B cell (primary cell): ENCODE data around the gene NOS1. TPM values are rescaled to one million over a fixed set of nuclear protein-coding genes. Genes with fewer than 3 reads are reported as not detected.

Experiments used
- ATAC-seq: fragments of 200-7000 bp; cut with Tn5 transposase; one replicate; pipeline ENCODE4 v1.10.0; 2021; ENCODE audit warnings: low read depth, mild to moderate bottlenecking, moderate number of reproducible peaks, moderate library complexity
- CTCF ChIA-PET: fragments of 350-600 bp; sonication (Branson Sonifier 250); formaldehyde crosslinking; loops from one replicate; lab custom pipeline; 2021; ENCODE audit warnings: antibody characterized with exemption, inconsistent platforms; lab: Charles Lee
- POLR2A ChIA-PET: fragments of 350-600 bp; sonication (Branson Sonifier 250); formaldehyde crosslinking; loops from one replicate; lab custom pipeline; 2021; ENCODE audit warnings: antibody characterized with exemption; lab: Charles Lee
- DNase-seq: peaks from one replicate; pipeline ENCODE4 v3.0.0; 2013
- H2AFZ ChIP-seq: 2 replicates; pipeline ENCODE4 v1.6.1; 2012; ENCODE audit warnings: mild to moderate bottlenecking, low read depth, low read length; ENCODE audit not compliant: insufficient read depth, poor library complexity, severe bottlenecking
- H3K27ac ChIP-seq, 2 donors: 1 replicate in 1 of 2; 2 replicates in 1 of 2; pipeline ENCODE4 v1.5.1; 2012 to 2013; ENCODE audit warnings: low read length in 2 of 2, mild to moderate bottlenecking in 2 of 2, moderate library complexity in 1 of 2
- H3K27me3 ChIP-seq, 4 experiments: fragments of 200-600 bp in 1 of 4; sonication (generic) in 1 of 4; replicated peaks in 1 of 4; 1 replicate in 2 of 4; 2 replicates in 2 of 4; pipeline versions ENCODE4 v1.6.1 to v1.7.0; 2013 to 2016; ENCODE audit warnings: low read length in 3 of 4, mild to moderate bottlenecking in 2 of 4, mixed read lengths in 1 of 4, moderate library complexity in 1 of 4; ENCODE audit not compliant: insufficient read depth in 4 of 4, control insufficient read depth in 3 of 4; ENCODE audit errors: control extremely low read depth in 1 of 4
- H3K36me3 ChIP-seq, 2 experiments: replicated peaks in 1 of 2; 1 replicate in 1 of 2; 2 replicates in 1 of 2; pipeline versions ENCODE4 v1.6.1 to v1.7.1; 2013; ENCODE audit warnings: low read length in 1 of 2; ENCODE audit not compliant: insufficient read depth in 2 of 2, control insufficient read depth in 1 of 2; ENCODE audit errors: control extremely low read depth in 1 of 2, extremely low read depth in 1 of 2
- H3K4me1 ChIP-seq, 2 donors: fragments of 200-600 bp in 1 of 2; sonication (generic) in 1 of 2; 1 replicate in 1 of 2; 2 replicates in 1 of 2; pipeline versions ENCODE4 v1.5.1 to v1.6.1; 2013 to 2017; ENCODE audit warnings: low read length in 2 of 2; ENCODE audit not compliant: control insufficient read depth in 2 of 2, insufficient read depth in 2 of 2
- H3K4me2 ChIP-seq: replicated peaks from 2 replicates; pipeline ENCODE3; 2012; ENCODE audit warnings: mild to moderate bottlenecking, low read depth, low read length; ENCODE audit not compliant: poor library complexity, severe bottlenecking
- H3K4me3 ChIP-seq, 5 experiments: fragments of 200-600 bp in 1 of 5; sonication (generic) in 1 of 5; 1 replicate in 3 of 5; 2 replicates in 2 of 5; pipeline versions ENCODE4 v1.5.1 to v1.7.0; 2011 to 2016; ENCODE audit warnings: low read length in 4 of 5, mild to moderate bottlenecking in 4 of 5, low read depth in 2 of 5, control low read depth in 1 of 5, moderate library complexity in 1 of 5; ENCODE audit not compliant: insufficient read depth in 1 of 5; ENCODE audit errors: control extremely low read depth in 1 of 5, extremely low read depth in 1 of 5
- H3K79me2 ChIP-seq: fragments of 200-600 bp; sonication (generic); one replicate; pipeline ENCODE4 v1.6.0; 2016; ENCODE audit warnings: low read length; ENCODE audit not compliant: control insufficient read depth, insufficient read depth
- H3K9ac ChIP-seq: fragments of 200-600 bp; sonication (generic); 2 replicates; pipeline ENCODE4 v1.6.1; 2017; ENCODE audit warnings: mild to moderate bottlenecking, low read length, moderate library complexity
- H3K9me3 ChIP-seq, 3 donors: one replicate each; pipeline versions ENCODE4 v1.6.1 to v1.7.1; 2013; ENCODE audit warnings: low read length in 2 of 3; ENCODE audit not compliant: control insufficient read depth in 2 of 3, insufficient read depth in 1 of 3; ENCODE audit errors: control extremely low read depth in 1 of 3
- H4K20me1 ChIP-seq: 2 replicates; pipeline ENCODE4 v1.6.0; 2012; ENCODE audit warnings: mild to moderate bottlenecking, low read length; ENCODE audit not compliant: insufficient read depth, control insufficient read depth, poor library complexity, severe bottlenecking
- H3K27ac Mint-ChIP-seq: one replicate; pipeline ENCODE4 v1.8.0; 2021; ENCODE audit warnings: mixed read lengths
- H3K27me3 Mint-ChIP-seq: one replicate; pipeline ENCODE4 v1.8.0; 2021; ENCODE audit warnings: mixed read lengths
- H3K4me1 Mint-ChIP-seq: one replicate; pipeline ENCODE4 v1.8.0; 2021; ENCODE audit warnings: mixed read lengths
- H3K4me3 Mint-ChIP-seq: one replicate; pipeline ENCODE4 v1.8.0; 2021; ENCODE audit warnings: mixed read lengths
- H3K9me3 Mint-ChIP-seq: one replicate; pipeline ENCODE4 v1.8.0; 2022; ENCODE audit warnings: mixed read lengths; ENCODE audit not compliant: insufficient read depth
- EZH2 ChIP-seq: IDR thresholded peaks from 2 replicates; pipeline ENCODE4 v1.6.1; 2012; ENCODE audit warnings: borderline replicate concordance, low read depth, mild to moderate bottlenecking, moderate library complexity, low read length; ENCODE audit not compliant: insufficient read depth, poor library complexity, severe bottlenecking
- WGBS: methylation state at CpG from one replicate; pipeline ENCODE4 v1.1.5; 2013; ENCODE audit warnings: missing lambda C conversion rate; ENCODE audit not compliant: insufficient coverage; 5-methylcytosine and 5-hydroxymethylcytosine counted together
- intact Hi-C: fragments of 100-400 bp; cut with micrococcal nuclease; formaldehyde crosslinking; loops from one replicate; pipeline ENCODE4 v1.10.0; 2022
- polyA plus RNA-seq: library from polyadenylated mRNA; depleted of rRNA; stranded (reverse); fragments of >200 nt; gene quantifications from 2 replicates; pipeline ENCODE4 v1.2.3, GENCODE V29; 2012
- total RNA-seq, 2 donors: library from RNA; stranded (reverse); fragments of 120-200 nt in 1 of 2; gene quantifications; 1 replicate in 1 of 2; 2 replicates in 1 of 2; pipeline versions ENCODE4 v1.2.3 to v1.2.4, GENCODE V29; 2013 to 2022
- TF ChIP-seq, protein P1 (sequence below): fragments of 200-600 bp; IDR thresholded peaks from one replicate; pipeline ENCODE4 v1.8.0; 2022; ENCODE audit warnings: antibody characterized with exemption, mild to moderate bottlenecking

The NOS1 gene
- total and polyA plus RNA-seq, 2 donors (not counting 1 experiment from before 2014, with no cell fraction given) = not detected

DNA sequence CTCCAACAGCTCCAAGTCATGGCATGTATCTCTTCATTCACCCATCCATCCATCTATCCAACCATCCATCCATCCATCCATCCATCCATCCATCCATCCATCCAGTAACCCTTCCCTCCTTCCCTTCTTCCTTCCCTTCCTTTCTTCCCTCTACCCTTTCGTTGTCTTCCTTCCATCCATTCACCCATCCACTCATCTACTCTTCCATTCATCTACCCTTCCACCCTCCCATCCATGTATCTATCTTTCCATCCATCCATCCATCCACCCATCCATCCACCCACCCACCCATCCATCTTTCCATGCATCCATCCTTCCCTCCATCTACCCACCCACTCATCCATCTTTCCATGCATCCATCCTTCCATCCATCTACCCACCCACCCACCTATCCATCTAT lies 117.9 kb downstream of the NOS1 start:
- Histone ChIP-seq H3K4me2 (no peak overlapping the region), H3K27me3 (peaks cover 0 to 3% (median 0%) of the 10 kb centered on the region in 4 experiments), H3K27ac (no peak overlapping the region), H3K9ac (no peak overlapping the region), H3K4me3 (no peak overlapping the region), H3K79me2 (no peaks in the 10 kb centered on the region), H3K9me3 (peaks cover 0 to 3% (median 0%) of the 10 kb centered on the region in 3 donors), H2AFZ (no peak overlapping the region), H4K20me1 (no peaks in the 10 kb centered on the region), H3K36me3 (no peaks in the 10 kb centered on the region), H3K4me1 (no peaks in the 10 kb centered on the region)
- ChIA-PET CTCF (no interaction called here), POLR2A (no interaction called here)
- Mint-ChIP-seq H3K27me3 (peaks cover 9% of the 10 kb centered on the region), H3K4me3 (no peak overlapping the region), H3K27ac (no peak overlapping the region), H3K9me3 (peaks cover 3% of the 10 kb centered on the region), H3K4me1 (no peaks in the 10 kb centered on the region)
- 88% methylated on average over 1 of the region's 1 CpG for WGBS
- intact Hi-C loops = no loop called here
- no peak for ATAC-seq
- no peak for TF ChIP-seq EZH2
- TF ChIP-seq, protein P1, sequence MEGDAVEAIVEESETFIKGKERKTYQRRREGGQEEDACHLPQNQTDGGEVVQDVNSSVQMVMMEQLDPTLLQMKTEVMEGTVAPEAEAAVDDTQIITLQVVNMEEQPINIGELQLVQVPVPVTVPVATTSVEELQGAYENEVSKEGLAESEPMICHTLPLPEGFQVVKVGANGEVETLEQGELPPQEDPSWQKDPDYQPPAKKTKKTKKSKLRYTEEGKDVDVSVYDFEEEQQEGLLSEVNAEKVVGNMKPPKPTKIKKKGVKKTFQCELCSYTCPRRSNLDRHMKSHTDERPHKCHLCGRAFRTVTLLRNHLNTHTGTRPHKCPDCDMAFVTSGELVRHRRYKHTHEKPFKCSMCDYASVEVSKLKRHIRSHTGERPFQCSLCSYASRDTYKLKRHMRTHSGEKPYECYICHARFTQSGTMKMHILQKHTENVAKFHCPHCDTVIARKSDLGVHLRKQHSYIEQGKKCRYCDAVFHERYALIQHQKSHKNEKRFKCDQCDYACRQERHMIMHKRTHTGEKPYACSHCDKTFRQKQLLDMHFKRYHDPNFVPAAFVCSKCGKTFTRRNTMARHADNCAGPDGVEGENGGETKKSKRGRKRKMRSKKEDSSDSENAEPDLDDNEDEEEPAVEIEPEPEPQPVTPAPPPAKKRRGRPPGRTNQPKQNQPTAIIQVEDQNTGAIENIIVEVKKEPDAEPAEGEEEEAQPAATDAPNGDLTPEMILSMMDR = no peak
- no peak for DNase-seq

DNA sequence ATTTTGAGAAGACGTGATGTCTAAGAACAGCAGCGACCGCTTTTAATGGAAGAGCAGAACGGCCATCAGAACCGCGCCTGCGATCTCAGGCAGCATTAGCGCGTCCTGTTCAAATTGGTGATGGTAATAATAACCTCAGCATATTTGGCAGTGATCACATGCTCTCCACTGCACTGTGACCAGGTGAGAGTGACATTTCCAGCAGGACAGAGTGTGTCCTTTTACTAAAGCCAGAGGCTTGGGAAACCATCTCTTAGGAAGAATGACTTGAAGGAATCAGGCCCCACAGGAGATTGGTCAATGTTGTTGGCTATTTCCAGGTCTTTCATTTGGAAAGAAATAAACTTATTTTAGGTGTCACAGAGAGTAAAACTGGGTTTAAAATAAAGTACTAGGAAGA lies 119.7 kb downstream of the NOS1 start:
- ChIA-PET POLR2A (no interaction called here), CTCF (interaction anchor here (0.6 kb wide), 1 partner anchor 20 kb away, joined by 5 read pairs; no protein-coding TSS in a partner anchor)
- DNase-seq = no peak
- H3K27ac Mint-ChIP-seq = no peak overlapping the region
- no peak overlapping the region for H3K4me3 ChIP-seq
- no peak overlapping the region for H3K4me2 ChIP-seq
- H2AFZ ChIP-seq = no peak overlapping the region
- H3K9me3 Mint-ChIP-seq = peaks cover 3% of the 10 kb centered on the region
- TF ChIP-seq EZH2 = no peak
- 95% methylated on average over 7 of the region's 9 CpGs for WGBS
- no peaks in the 10 kb centered on the region for H3K79me2 ChIP-seq
- intact Hi-C loops = no loop called here
- H3K36me3 ChIP-seq = no peaks in the 10 kb centered on the region
- no peaks in the 10 kb centered on the region for H3K4me1 ChIP-seq
- no peaks in the 10 kb centered on the region for H3K4me1 Mint-ChIP-seq
- H3K9me3 ChIP-seq = peaks cover 0 to 7% (median 0%) of the 10 kb centered on the region in 3 donors
- peaks cover 0 to 3% (median 1%) of the 10 kb centered on the region in 4 experiments for H3K27me3 ChIP-seq
- no peaks in the 10 kb centered on the region for H4K20me1 ChIP-seq
- H3K9ac ChIP-seq = no peak overlapping the region
- peaks cover 9% of the 10 kb centered on the region for H3K27me3 Mint-ChIP-seq
- H3K4me3 Mint-ChIP-seq = no peak overlapping the region
- H3K27ac ChIP-seq = no peak overlapping the region
- no peak for ATAC-seq
